GM23248 (cell line): ENCODE measurements around the gene SUPT3H. TPM values are rescaled to one million over a fixed set of nuclear protein-coding genes. Genes with fewer than 3 reads are reported as not detected.

ENCODE experiments used
- DNase-seq: peaks from one replicate; pipeline ENCODE4 v3.0.0-alpha.2; 2015
- H2AFZ ChIP-seq: fragments of 200-600 bp; sonication (generic); 2 replicates; pipeline ENCODE4 v1.6.1; 2016; ENCODE audit warnings: antibody characterized with exemption
- H3F3A ChIP-seq: fragments of 200-600 bp; sonication (generic); 2 replicates; pipeline ENCODE4 v1.6.1; 2016; ENCODE audit warnings: mild to moderate bottlenecking, antibody characterized with exemption, mixed run types; ENCODE audit not compliant: insufficient read depth
- H3K27ac ChIP-seq: fragments of 200-600 bp; sonication (generic); 2 replicates; pipeline ENCODE4 v1.5.1; 2016; ENCODE audit warnings: mild to moderate bottlenecking
- H3K27me3 ChIP-seq: fragments of 200-600 bp; sonication (generic); replicated peaks from 2 replicates; pipeline ENCODE4 v1.6.1; 2016; ENCODE audit warnings: mild to moderate bottlenecking; ENCODE audit not compliant: insufficient read depth
- H3K36me3 ChIP-seq: fragments of 200-600 bp; sonication (generic); 2 replicates; pipeline ENCODE4 v1.6.1; 2016; ENCODE audit warnings: low read depth, mild to moderate bottlenecking
- H3K4me1 ChIP-seq: fragments of 200-600 bp; sonication (generic); 2 replicates; pipeline ENCODE4 v1.6.1; 2016; ENCODE audit warnings: mild to moderate bottlenecking; ENCODE audit not compliant: insufficient read depth
- H3K4me2 ChIP-seq: fragments of 200-600 bp; sonication (generic); one replicate; pipeline ENCODE4 v1.6.1; 2016; ENCODE audit warnings: mild to moderate bottlenecking; ENCODE audit not compliant: unreplicated experiment
- H3K4me3 ChIP-seq: fragments of 200-600 bp; sonication (generic); 2 replicates; pipeline ENCODE4 v1.5.1; 2016; ENCODE audit warnings: mild to moderate bottlenecking
- H3K79me2 ChIP-seq: fragments of 200-600 bp; sonication (generic); 2 replicates; pipeline ENCODE4 v1.6.1; 2016; ENCODE audit warnings: mild to moderate bottlenecking; ENCODE audit not compliant: insufficient read depth
- H3K9ac ChIP-seq: fragments of 200-600 bp; sonication (generic); 2 replicates; pipeline ENCODE4 v1.6.1; 2016; ENCODE audit warnings: mild to moderate bottlenecking
- H3K9me2 ChIP-seq: fragments of 200-600 bp; sonication (generic); 2 replicates; pipeline ENCODE4 v1.6.1; 2016; ENCODE audit warnings: mixed run types, mild to moderate bottlenecking, moderate library complexity; ENCODE audit not compliant: insufficient read depth
- H3K9me3 ChIP-seq: fragments of 200-600 bp; sonication (generic); one replicate; pipeline ENCODE4 v1.6.1; 2017; ENCODE audit warnings: low read depth
- H4K20me1 ChIP-seq: fragments of 200-600 bp; sonication (generic); 2 replicates; pipeline ENCODE4 v1.6.0; 2016; ENCODE audit not compliant: insufficient read depth
- EZH2 ChIP-seq: fragments of 200-600 bp; sonication (generic); IDR thresholded peaks from 2 replicates; pipeline ENCODE4 v1.6.1; 2018; ENCODE audit warnings: antibody characterized with exemption, mild to moderate bottlenecking; ENCODE audit not compliant: insufficient read depth, poor library complexity, severe bottlenecking
- EZH2phosphoT487 ChIP-seq: fragments of 200-600 bp; sonication (generic); IDR thresholded peaks from 2 replicates; pipeline ENCODE4 v1.6.1; 2018; ENCODE audit warnings: antibody characterized with exemption, moderate library complexity, mild to moderate bottlenecking, low read depth; ENCODE audit not compliant: insufficient read depth
- WGBS, 2 experiments: methylation state at CpG; one replicate each; pipeline ENCODE4 v1.1.6; 2015 to 2017; ENCODE audit warnings: low lambda C conversion rate in 2 of 2, low coverage in 1 of 2; ENCODE audit errors: missing lambda C conversion rate in 2 of 2; 5-methylcytosine and 5-hydroxymethylcytosine counted together
- in situ Hi-C: fragments of 300-500 bp; cut with MboI; formaldehyde crosslinking; loops from 2 replicates; pipeline ENCODE4 v1.15.0; 2020
- polyA plus RNA-seq: library from polyadenylated mRNA; unstranded; fragments of >200 nt; fragmentation: Nextera tagmentation; extraction: Ambion mirVana; gene quantifications from 2 replicates; pipeline ENCODE4 v1.2.1, GENCODE V29; 2016
- total RNA-seq: library from RNA; depleted of rRNA; stranded (reverse); fragments of >200 nt; shearing (Covaris generic); gene quantifications from 2 replicates; pipeline ENCODE4 v1.2.3, GENCODE V29; 2014

SUPT3H gene
- total and polyA plus RNA-seq, 2 experiments from 2014 or later: 9.3 to 12.4 TPM

- in situ Hi-C loops: no loop called here
- H3K9me2 ChIP-seq: no peaks in the 10 kb centered on the region
- H3K9ac ChIP-seq: no peak overlapping the region
- TF ChIP-seq EZH2phosphoT487: no peak
- TF ChIP-seq EZH2: no peak
- H3K27ac ChIP-seq: no peak overlapping the region
- H3K27me3 ChIP-seq: no peaks in the 10 kb centered on the region
- no peaks in the 10 kb centered on the region for H4K20me1 ChIP-seq
- no peak overlapping the region for H3K4me3 ChIP-seq
- H3K4me1 ChIP-seq: peaks cover 22% of the 10 kb centered on the region
- 82 to 88% methylated on average over 3 of the region's 3 CpGs for WGBS, 2 experiments
- peak overlapping the region; percentile 76 for H3K4me2 ChIP-seq
- no peaks in the 10 kb centered on the region for H3K9me3 ChIP-seq
- H2AFZ ChIP-seq: no peak overlapping the region
- H3K36me3 ChIP-seq: no peaks in the 10 kb centered on the region
- peak; percentile 57 for DNase-seq
- no peaks in the 10 kb centered on the region for H3K79me2 ChIP-seq
- peaks cover 20% of the 10 kb centered on the region for H3F3A ChIP-seq
These were observed 262.0 kb downstream of the SUPT3H start for GRCh38 chr6:45115696-45116095.

DNA sequence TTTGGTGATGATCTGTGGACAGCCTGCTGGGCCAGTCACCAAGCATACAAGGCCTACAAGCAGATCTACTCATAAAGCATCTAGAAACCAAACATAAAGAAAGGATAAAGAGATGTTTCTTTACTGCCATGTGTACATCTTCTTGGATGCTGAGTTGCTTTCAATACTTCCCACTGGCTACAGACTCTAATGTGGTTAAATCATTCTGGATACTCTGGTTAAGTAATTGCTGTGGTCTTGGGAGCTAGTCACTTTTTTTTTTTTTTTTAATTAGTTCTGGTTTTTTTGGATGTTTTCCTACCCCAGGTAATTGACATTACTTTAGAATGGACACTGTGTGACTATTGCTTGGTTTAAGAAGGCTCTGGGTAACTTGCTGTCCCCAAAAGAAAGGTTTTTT lies 265.0 kb downstream of the SUPT3H start:
- no peaks in the 10 kb centered on the region for H3K9me3 ChIP-seq
- peaks cover 22% of the 10 kb centered on the region for H3K4me1 ChIP-seq
- H3K27ac ChIP-seq: no peak overlapping the region
- no peaks in the 10 kb centered on the region for H3K36me3 ChIP-seq
- no peaks in the 10 kb centered on the region for H3K79me2 ChIP-seq
- peaks cover 20% of the 10 kb centered on the region for H3F3A ChIP-seq
- no peak overlapping the region for H3K9ac ChIP-seq
- no peaks in the 10 kb centered on the region for H4K20me1 ChIP-seq
- no peak for DNase-seq
- no peak overlapping the region for H2AFZ ChIP-seq
- H3K27me3 ChIP-seq: no peaks in the 10 kb centered on the region
- in situ Hi-C loops: no loop called here
- no peaks in the 10 kb centered on the region for H3K9me2 ChIP-seq
- H3K4me2 ChIP-seq: no peak overlapping the region
- no peak overlapping the region for H3K4me3 ChIP-seq
- TF ChIP-seq EZH2phosphoT487 (no peak), EZH2 (no peak)

- Histone ChIP-seq H3K27me3 (no peaks in the 10 kb centered on the region), H3K36me3 (no peaks in the 10 kb centered on the region), H3K4me2 (no peak overlapping the region), H3K4me3 (no peak overlapping the region), H3K4me1 (peaks cover 3% of the 10 kb centered on the region; the same call in 1 of the 2 replicates), H2AFZ (no peak overlapping the region), H3K27ac (no peak overlapping the region), H3K9me3 (no peaks in the 10 kb centered on the region), H3K79me2 (no peaks in the 10 kb centered on the region), H3F3A (no peaks in the 10 kb centered on the region), H3K9me2 (no peaks in the 10 kb centered on the region), H3K9ac (no peak overlapping the region), H4K20me1 (no peaks in the 10 kb centered on the region)
- in situ Hi-C loops: no loop called here
- 90 to 97% methylated on average over 1 of the region's 1 CpG for WGBS, 2 experiments
- no peak for DNase-seq
- TF ChIP-seq EZH2 (no peak), EZH2phosphoT487 (no peak)
These were observed 268.2 kb downstream of the SUPT3H start for GRCh38 chr6:45109551-45109950.

GRCh38 chr6:45105170-45105820 lies 272.4 kb downstream of the SUPT3H start:
- Histone ChIP-seq H3F3A (no peaks in the 10 kb centered on the region), H3K27ac (no peak overlapping the region), H3K79me2 (no peaks in the 10 kb centered on the region), H3K27me3 (no peaks in the 10 kb centered on the region), H3K4me3 (no peak overlapping the region), H3K9ac (no peak overlapping the region), H3K36me3 (no peaks in the 10 kb centered on the region), H3K4me1 (peaks cover 3% of the 10 kb centered on the region; the same call in 1 of the 2 replicates), H3K4me2 (no peak overlapping the region), H3K9me3 (no peaks in the 10 kb centered on the region), H2AFZ (no peak overlapping the region), H4K20me1 (no peaks in the 10 kb centered on the region), H3K9me2 (no peaks in the 10 kb centered on the region)
- 67 to 89% methylated on average over 2 of the region's 2 CpGs for WGBS, 2 experiments
- no peak for TF ChIP-seq EZH2phosphoT487
- no peak for TF ChIP-seq EZH2
- in situ Hi-C loops: no loop called here
- DNase-seq: peak; percentile 43
